Common myeloid progenitor, CD34-positive (primary cell): ENCODE measurements around the gene UGT3A2.

Source experiments
- CTCF ChIA-PET: fragments of 350-600 bp; sonication (Branson Sonifier 250); formaldehyde crosslinking; loops from one replicate; lab custom pipeline; 2021; ENCODE audit warnings: antibody characterized with exemption; lab: Charles Lee
- POLR2A ChIA-PET: fragments of 350-600 bp; sonication (Branson Sonifier 250); formaldehyde crosslinking; loops from one replicate; lab custom pipeline; 2021; ENCODE audit warnings: antibody characterized with exemption; lab: Charles Lee
- DNase-seq, 3 donors: peaks; one replicate each; pipeline versions ENCODE4 v3.0.0 to v3.0.0-alpha.2; 2013
- H3K27ac ChIP-seq, 2 experiments: 1 replicate in 1 of 2; 2 replicates in 1 of 2; pipeline ENCODE4 v1.7.0; 2013; ENCODE audit warnings: inconsistent platforms in 2 of 2, low read length in 2 of 2, mild to moderate bottlenecking in 2 of 2, low read depth in 1 of 2, moderate library complexity in 1 of 2; ENCODE audit not compliant: severe bottlenecking in 2 of 2, insufficient read depth in 1 of 2, poor library complexity in 1 of 2
- H3K27me3 ChIP-seq, 5 experiments: replicated peaks in 2 of 5; 1 replicate in 3 of 5; 2 replicates in 2 of 5; pipeline versions ENCODE4 v1.6.1 to v1.7.0; 2013; ENCODE audit warnings: low read length in 4 of 5, mild to moderate bottlenecking in 2 of 5, moderate library complexity in 2 of 5, inconsistent platforms in 1 of 5; ENCODE audit not compliant: insufficient read depth in 5 of 5, control insufficient read depth in 4 of 5
- H3K36me3 ChIP-seq, 4 experiments: 1 replicate in 2 of 4; 2 replicates in 2 of 4; pipeline versions ENCODE4 v1.6.1 to v1.7.0; 2013; ENCODE audit warnings: low read length in 3 of 4, control low read depth in 1 of 4, mild to moderate bottlenecking in 1 of 4; ENCODE audit not compliant: control insufficient read depth in 4 of 4, insufficient read depth in 4 of 4
- H3K4me1 ChIP-seq, 4 experiments: 1 replicate in 3 of 4; 2 replicates in 1 of 4; pipeline versions ENCODE4 v1.6.1 to v1.7.1; 2013; ENCODE audit warnings: low read length in 3 of 4, mild to moderate bottlenecking in 3 of 4, control low read depth in 1 of 4, inconsistent platforms in 1 of 4, moderate library complexity in 1 of 4; ENCODE audit not compliant: control insufficient read depth in 4 of 4, insufficient read depth in 4 of 4; ENCODE audit errors: control extremely low read depth in 1 of 4
- H3K4me3 ChIP-seq, 7 experiments: 1 replicate in 4 of 7; 2 replicates in 3 of 7; pipeline versions ENCODE4 v1.5.1 to v1.7.0; 2013; ENCODE audit warnings: mild to moderate bottlenecking in 7 of 7, low read length in 6 of 7, moderate library complexity in 6 of 7, inconsistent platforms in 2 of 7, low read depth in 2 of 7, control low read depth in 1 of 7; ENCODE audit not compliant: insufficient read depth in 4 of 7, control insufficient read depth in 1 of 7; ENCODE audit errors: extremely low read depth in 1 of 7
- H3K9me3 ChIP-seq, 5 experiments: 1 replicate in 4 of 5; 2 replicates in 1 of 5; pipeline versions ENCODE4 v1.6.1 to v1.7.1; 2013; ENCODE audit warnings: low read length in 4 of 5, mild to moderate bottlenecking in 2 of 5, inconsistent platforms in 1 of 5, low read depth in 1 of 5, moderate library complexity in 1 of 5; ENCODE audit not compliant: control insufficient read depth in 4 of 5, insufficient read depth in 2 of 5; ENCODE audit errors: control extremely low read depth in 1 of 5
- WGBS: methylation state at CpG from one replicate; pipeline ENCODE4 v1.1.5; 2013; ENCODE audit not compliant: insufficient coverage; 5-methylcytosine and 5-hydroxymethylcytosine counted together

UGT3A2 gene

DNA sequence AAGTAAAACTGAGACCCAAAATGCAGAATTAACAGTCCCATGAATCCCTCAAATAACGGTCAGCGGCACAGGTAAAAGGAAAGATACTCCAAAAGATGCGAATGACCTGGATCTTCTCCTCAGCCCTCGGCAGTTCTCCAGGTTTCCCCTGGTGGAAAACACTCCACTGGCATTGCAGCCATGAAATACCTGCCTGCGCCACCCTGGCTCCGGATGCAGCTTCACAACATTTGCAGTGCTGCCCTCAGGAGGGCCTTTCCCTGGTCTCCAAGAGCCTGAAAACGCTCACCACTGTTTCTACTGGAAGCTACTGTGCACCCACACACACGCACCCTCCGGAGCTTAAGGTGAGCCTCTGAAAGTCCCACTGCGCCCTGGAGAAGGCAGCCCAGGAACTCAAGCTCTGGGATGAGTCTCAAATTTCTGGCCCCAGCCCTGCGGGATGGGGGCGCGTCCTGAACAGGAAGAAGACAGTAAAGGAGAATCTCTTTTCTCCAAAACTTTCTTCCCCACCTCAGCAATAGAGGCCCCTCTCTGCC, 612 bp downstream of the UGT3A2 start:
- POLR2A ChIA-PET = no interaction called here
- H3K9me3 ChIP-seq = no peaks in the 10 kb centered on the region
- peak overlapping the region; percentile 0 to 77 (median 61) for H3K4me3 ChIP-seq
- H3K4me1 ChIP-seq = peaks cover 5 to 14% (median 9%) of the 10 kb centered on the region in 4 experiments
- no peaks in the 10 kb centered on the region for H3K36me3 ChIP-seq
- CTCF ChIA-PET = no interaction called here
- WGBS = 38% methylated on average over 13 of the region's 13 CpGs
- no peak for DNase-seq
- peaks cover 2 to 29% (median 19%) of the 10 kb centered on the region in 5 experiments for H3K27me3 ChIP-seq
- H3K27ac ChIP-seq = no peak overlapping the region

GRCh38 chr5:36060420-36060887, 6.2 kb downstream of the UGT3A2 start:
- Histone ChIP-seq H3K36me3 (no peaks in the 10 kb centered on the region), H3K27me3 (peaks cover 0 to 9% (median 2%) of the 10 kb centered on the region in 5 experiments), H3K4me1 (peaks cover 0 to 11% (median 8%) of the 10 kb centered on the region in 4 experiments), H3K9me3 (no peaks in the 10 kb centered on the region), H3K4me3 (no peak overlapping the region), H3K27ac (no peak overlapping the region)
- WGBS = 89% methylated on average over 6 of the region's 12 CpGs
- DNase-seq = peak in 2 of 3 donors; percentile 31 to 34
- POLR2A ChIA-PET = no interaction called here
- CTCF ChIA-PET = interaction anchor here (1.4 to 1.6 kb wide), 2 partner anchors 9 to 19 kb away, joined by 5 to 8 read pairs; no protein-coding TSS in a partner anchor

- peak in 2 of 3 donors; percentile 15 to 42 for DNase-seq
- ChIA-PET POLR2A (no interaction called here), CTCF (interaction anchor here (0.6 to 1.6 kb wide), 4 partner anchors 10 to 342 kb away, joined by 3 to 8 read pairs (median 4); no protein-coding TSS in a partner anchor)
- Histone ChIP-seq H3K27me3 (peaks cover 0 to 5% (median 0%) of the 10 kb centered on the region in 5 experiments), H3K9me3 (no peaks in the 10 kb centered on the region), H3K4me1 (peaks cover 0 to 11% (median 8%) of the 10 kb centered on the region in 4 experiments), H3K36me3 (no peaks in the 10 kb centered on the region), H3K4me3 (no peak overlapping the region), H3K27ac (no peak overlapping the region)
- WGBS = 89% methylated on average over 4 of the region's 5 CpGs
These were observed 6.9 kb downstream of the UGT3A2 start for GRCh38 chr5:36059571-36060419.

DNA sequence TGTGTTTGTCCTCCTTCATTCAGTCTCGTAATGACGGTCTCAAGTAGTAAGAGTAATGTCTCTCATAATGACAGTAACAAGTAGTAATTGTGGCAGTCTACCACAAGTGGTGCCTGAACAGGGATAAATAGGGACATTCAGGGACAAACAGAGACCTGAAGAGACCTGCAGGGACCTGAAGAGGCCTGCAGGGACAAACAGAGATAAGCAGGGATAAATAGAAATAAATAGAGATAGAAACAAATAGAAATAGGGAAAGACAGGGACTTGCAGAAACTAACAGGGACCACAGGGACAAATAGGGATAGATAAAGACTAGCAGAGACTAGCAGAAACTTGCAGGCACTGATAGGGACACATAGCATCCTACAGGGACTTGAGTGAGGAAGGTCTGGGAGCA, 7.9 kb downstream of the UGT3A2 start:
- Histone ChIP-seq H3K27ac (no peak overlapping the region), H3K4me1 (peaks cover 0 to 17% (median 14%) of the 10 kb centered on the region in 4 experiments), H3K4me3 (no peak overlapping the region), H3K36me3 (no peaks in the 10 kb centered on the region), H3K9me3 (no peaks in the 10 kb centered on the region), H3K27me3 (peaks cover 0 to 2% (median 0%) of the 10 kb centered on the region in 5 experiments)
- CTCF ChIA-PET = interaction anchor here (0.6 to 1.6 kb wide), 2 partner anchors 21 to 61 kb away, joined by 3 to 8 read pairs; no protein-coding TSS in a partner anchor
- 100% methylated on average over 1 of the region's 2 CpGs for WGBS
- POLR2A ChIA-PET = no interaction called here
- DNase-seq = no peak

DNA sequence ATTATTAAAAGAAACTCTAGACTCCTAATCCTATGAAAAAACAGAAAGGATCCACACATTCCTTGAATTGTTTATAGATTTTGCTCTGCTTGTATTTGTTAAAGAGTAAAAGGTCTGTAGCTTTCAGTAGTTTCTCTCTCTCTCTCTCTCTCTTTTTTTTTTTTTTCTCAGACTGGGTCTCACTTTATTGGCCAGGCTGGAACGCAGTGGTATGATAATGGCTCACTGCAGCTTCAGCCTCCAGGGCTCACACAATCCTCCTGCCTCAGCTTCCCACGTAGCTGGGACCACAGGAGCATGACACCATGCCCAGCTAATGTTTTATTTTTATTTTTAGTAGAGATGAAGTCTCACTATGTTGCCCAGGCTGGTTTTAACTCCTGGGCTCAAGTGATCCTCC, 9.3 kb downstream of the UGT3A2 start:
- ChIA-PET CTCF (no interaction called here), POLR2A (no interaction called here)
- no peak overlapping the region for H3K4me3 ChIP-seq
- no CpG with 5 or more reads among the region's 2 CpGs for WGBS
- no peak for DNase-seq
- no peaks in the 10 kb centered on the region for H3K36me3 ChIP-seq
- H3K27ac ChIP-seq = no peak overlapping the region
- H3K4me1 ChIP-seq = peaks cover 0 to 17% (median 14%) of the 10 kb centered on the region in 4 experiments
- no peaks in the 10 kb centered on the region for H3K9me3 ChIP-seq
- H3K27me3 ChIP-seq = no peaks in the 10 kb centered on the region

DNA sequence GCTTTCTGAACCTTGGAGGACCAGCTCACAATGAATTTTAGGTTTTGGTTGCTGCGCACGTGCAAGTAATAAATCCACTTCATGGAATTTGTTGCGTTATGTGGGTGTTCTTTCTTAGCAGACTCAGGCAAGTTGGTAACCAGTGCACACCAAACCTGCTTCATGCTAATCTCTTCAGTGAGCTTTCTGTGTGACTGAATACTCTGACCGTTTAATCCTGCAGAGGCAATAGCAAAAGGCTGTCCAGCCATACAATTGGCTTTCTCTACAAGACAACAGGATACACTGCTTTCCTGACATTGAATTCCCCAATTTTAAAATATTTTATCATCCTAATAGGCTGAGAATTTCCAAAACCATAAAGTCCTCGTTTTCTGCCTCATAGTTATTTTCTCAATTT, 10.3 kb downstream of the UGT3A2 start:
- Histone ChIP-seq H3K36me3 (no peaks in the 10 kb centered on the region), H3K27ac (no peak overlapping the region), H3K4me1 (peaks cover 0 to 17% (median 14%) of the 10 kb centered on the region in 4 experiments), H3K27me3 (no peaks in the 10 kb centered on the region), H3K9me3 (no peaks in the 10 kb centered on the region), H3K4me3 (no peak overlapping the region)
- CTCF ChIA-PET = no interaction called here
- no peak for DNase-seq
- POLR2A ChIA-PET = no interaction called here
- WGBS = 98% methylated on average over 3 of the region's 5 CpGs

GRCh38 chr5:36055984-36056383, 10.7 kb downstream of the UGT3A2 start:
- Histone ChIP-seq H3K4me1 (peaks cover 0 to 17% (median 14%) of the 10 kb centered on the region in 4 experiments), H3K9me3 (no peaks in the 10 kb centered on the region), H3K36me3 (no peaks in the 10 kb centered on the region), H3K27me3 (no peaks in the 10 kb centered on the region), H3K4me3 (no peak overlapping the region), H3K27ac (no peak overlapping the region)
- ChIA-PET CTCF (no interaction called here), POLR2A (no interaction called here)
- WGBS = 93% methylated on average over 5 of the region's 5 CpGs
- DNase-seq = no peak
